ENCODE measurements around the gene KRTAP5-11. TPM values are rescaled to one million over a fixed set of nuclear protein-coding genes. Genes with fewer than 3 reads are reported as not detected.

Gene KRTAP5-11
- total RNA-seq, 2 donors from 2014 or later = 2.9 to 5.7 TPM

- Mint-ChIP-seq H3K4me3 (no peak overlapping the region), H3K27ac (no peak overlapping the region), H3K36me3 (ENCODE audit: low read depth) (no peaks in the 10 kb centered on the region), H3K4me1 (peaks cover 19% of the 10 kb centered on the region), H3K27me3 (ENCODE audit: insufficient read depth) (no peaks in the 10 kb centered on the region), H3K9me3 (no peaks in the 10 kb centered on the region)
- H3K27ac ChIP-seq (ENCODE audit: low read depth, low read length) = no peak overlapping the region
- H3K4me1 ChIP-seq (ENCODE audit: control insufficient read depth, insufficient read depth, low read length) = no peaks in the 10 kb centered on the region
- H3K9me3 ChIP-seq (ENCODE audit: control insufficient read depth, low read length) = no peaks in the 10 kb centered on the region
- 85 to 87% methylated on average over 10 of the region's 10 CpGs for WGBS, 2 experiments (ENCODE audit: insufficient coverage in 1 of 2, insufficient read length in 1 of 2)
- H3K36me3 ChIP-seq (ENCODE audit: control insufficient read depth, insufficient read depth, low read length) = no peaks in the 10 kb centered on the region
- H3K27me3 ChIP-seq (ENCODE audit: control insufficient read depth, insufficient read depth, low read length, poor library complexity, severe bottlenecking) = no peaks in the 10 kb centered on the region
- TF ChIP-seq CTCF (conservative IDR thresholded peaks at IDR 0.05) = no peak
- no peak overlapping the region for H3K4me3 ChIP-seq (ENCODE audit: low read length)
- no peak overlapping the region for H3K9ac ChIP-seq (ENCODE audit: extremely low read depth, low read length, poor library complexity, severe bottlenecking)
- no peak for DNase-seq
Observed at GRCh38 chr11:71532036-71532610, 50.6 kb downstream of the KRTAP5-11 start.

Other genes starting within 250 kb of the KRTAP5-11 start
- gene DHCR7, start 134.5 kb downstream of the KRTAP5-11 start, total RNA-seq = 100 to 1,000 TPM in 1 of 2 donors, 10 to 100 TPM in 1; 87.7 to 130 TPM
- gene NADSYN1, start 129.7 kb downstream of the KRTAP5-11 start, total RNA-seq = 10 to 100 TPM; 51.9 to 61.6 TPM
- gene KRTAP5-7, start 55.6 kb downstream of the KRTAP5-11 start, total RNA-seq = not detected
- not detected for gene KRTAP5-8, start 44.9 kb downstream of the KRTAP5-11 start, total RNA-seq
- gene KRTAP5-9, start 34.5 kb downstream of the KRTAP5-11 start, total RNA-seq = under 1 TPM in 1 of 2 donors, not detected in 1; 0.31 TPM
- gene KRTAP5-10, start 17.3 kb downstream of the KRTAP5-11 start, total RNA-seq = under 1 TPM in 1 of 2 donors, not detected in 1; 0.29 TPM